Lower leg skin (tissue), 3 donors: ENCODE results near the gene PLXNA2.

Experiments used
- POLR2A ChIP-seq, 2 donors: fragments of 450-650 bp; IDR thresholded peaks; one replicate each; pipeline ENCODE4 v1.6.1; 2016 to 2017; ENCODE audit warnings: antibody characterized with exemption in 2 of 2, mild to moderate bottlenecking in 1 of 2, moderate library complexity in 1 of 2
- TF ChIP-seq, protein P1 (sequence below), 3 donors: fragments of 450-650 bp; IDR thresholded peaks; one replicate each; pipeline ENCODE4 v1.5.1; 2016; ENCODE audit warnings: antibody characterized with exemption in 3 of 3, mild to moderate bottlenecking in 3 of 3, moderate library complexity in 2 of 3

GRCh38 chr1:207992677-207993236 lies 251.4 kb downstream of the PLXNA2 start:
- TF ChIP-seq POLR2A (IDR thresholded peaks at IDR 0.05), result no peak
- TF ChIP-seq, protein P1, sequence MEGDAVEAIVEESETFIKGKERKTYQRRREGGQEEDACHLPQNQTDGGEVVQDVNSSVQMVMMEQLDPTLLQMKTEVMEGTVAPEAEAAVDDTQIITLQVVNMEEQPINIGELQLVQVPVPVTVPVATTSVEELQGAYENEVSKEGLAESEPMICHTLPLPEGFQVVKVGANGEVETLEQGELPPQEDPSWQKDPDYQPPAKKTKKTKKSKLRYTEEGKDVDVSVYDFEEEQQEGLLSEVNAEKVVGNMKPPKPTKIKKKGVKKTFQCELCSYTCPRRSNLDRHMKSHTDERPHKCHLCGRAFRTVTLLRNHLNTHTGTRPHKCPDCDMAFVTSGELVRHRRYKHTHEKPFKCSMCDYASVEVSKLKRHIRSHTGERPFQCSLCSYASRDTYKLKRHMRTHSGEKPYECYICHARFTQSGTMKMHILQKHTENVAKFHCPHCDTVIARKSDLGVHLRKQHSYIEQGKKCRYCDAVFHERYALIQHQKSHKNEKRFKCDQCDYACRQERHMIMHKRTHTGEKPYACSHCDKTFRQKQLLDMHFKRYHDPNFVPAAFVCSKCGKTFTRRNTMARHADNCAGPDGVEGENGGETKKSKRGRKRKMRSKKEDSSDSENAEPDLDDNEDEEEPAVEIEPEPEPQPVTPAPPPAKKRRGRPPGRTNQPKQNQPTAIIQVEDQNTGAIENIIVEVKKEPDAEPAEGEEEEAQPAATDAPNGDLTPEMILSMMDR (IDR thresholded peaks at IDR 0.05), result no peak
